ENCODE data around the gene EEF2K.
"Not testable (repeated sequence)": the region's sequence is repeated elsewhere in the genome, so short reads cannot be mapped to it uniquely, and the experiment has no call there.

Gene EEF2K

GRCh38 chr16:22190081-22190775 lies 15.8 kb upstream of the EEF2K start:
- DNase-seq, result no peak

GRCh38 chr16:22190776-22191531 lies 15.1 kb upstream of the EEF2K start:
- peak; percentile 96 for DNase-seq

GRCh38 chr16:22191532-22192260 lies 14.4 kb upstream of the EEF2K start:
- DNase-seq, result no peak

- DNase-seq, result no peak
Measured at GRCh38 chr16:22192261-22193062, 13.6 kb upstream of the EEF2K start.

- no peak for DNase-seq
Measured at GRCh38 chr16:22193063-22193411, 13.0 kb upstream of the EEF2K start.

- DNase-seq, result no peak
Measured at GRCh38 chr16:22194707-22195444, 11.2 kb upstream of the EEF2K start.

- DNase-seq, result no peak
Measured at GRCh38 chr16:22195445-22195694, 10.7 kb upstream of the EEF2K start.

GRCh38 chr16:22195695-22196558 lies 10.2 kb upstream of the EEF2K start:
- DNase-seq, result peak; percentile 91

- not testable (repeated sequence) for DNase-seq
Measured at GRCh38 chr16:22196559-22197168, 9.4 kb upstream of the EEF2K start.

GRCh38 chr16:22198547-22199293 lies 7.4 kb upstream of the EEF2K start:
- DNase-seq, result no peak

- no peak for DNase-seq
Measured at GRCh38 chr16:22202261-22202637, 3.8 kb upstream of the EEF2K start.

- DNase-seq, result no peak
Measured at GRCh38 chr16:22203091-22203490, 3.0 kb upstream of the EEF2K start.

GRCh38 chr16:22204091-22204655 lies 1.9 kb upstream of the EEF2K start:
- DNase-seq, result no peak

GRCh38 chr16:22205577-22206012 lies 483 bp upstream of the EEF2K start:
- DNase-seq, result no peak

GRCh38 chr16:22206842-22207714 lies 1.0 kb downstream of the EEF2K start:
- DNase-seq, result no peak

GRCh38 chr16:22207715-22208360 lies 1.8 kb downstream of the EEF2K start:
- DNase-seq, result no peak

- DNase-seq, result no peak
Measured at GRCh38 chr16:22210285-22210684, 4.2 kb downstream of the EEF2K start.

GRCh38 chr16:22210854-22211253 lies 4.8 kb downstream of the EEF2K start:
- DNase-seq, result no peak

Data from NCI-H1417 treated with DMSO at 0.1 percent for 48 hours (cell line).